ENCODE data around the gene ABCB11. TPM values are rescaled to one million over a fixed set of nuclear protein-coding genes. Genes with fewer than 3 reads are reported as not detected.

Gene ABCB11
- total RNA-seq, 1 donor, result not detected

DNA sequence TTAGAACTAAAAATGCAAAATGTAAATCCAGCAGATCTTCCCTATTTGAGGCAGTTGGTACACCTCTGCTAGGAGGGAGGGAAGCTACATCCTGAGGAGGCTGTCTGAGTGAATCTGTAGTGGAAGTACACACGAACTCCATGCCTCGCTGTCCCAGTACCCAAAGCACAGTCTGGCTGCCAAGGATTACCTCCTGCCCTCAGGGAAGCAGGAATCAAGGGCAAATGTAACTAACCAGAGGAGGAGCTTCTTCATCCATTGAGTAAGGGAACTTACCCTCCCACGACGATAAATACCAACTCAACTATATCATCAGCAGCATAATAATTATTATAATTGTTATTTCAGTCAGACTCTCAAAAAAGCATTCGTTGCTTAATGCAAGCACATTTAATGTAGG is 40.3 kb upstream of the ABCB11 start:
- no peak overlapping the region for H3K27ac ChIP-seq (ENCODE audit: low read depth, low read length)
- TF ChIP-seq, protein P1, sequence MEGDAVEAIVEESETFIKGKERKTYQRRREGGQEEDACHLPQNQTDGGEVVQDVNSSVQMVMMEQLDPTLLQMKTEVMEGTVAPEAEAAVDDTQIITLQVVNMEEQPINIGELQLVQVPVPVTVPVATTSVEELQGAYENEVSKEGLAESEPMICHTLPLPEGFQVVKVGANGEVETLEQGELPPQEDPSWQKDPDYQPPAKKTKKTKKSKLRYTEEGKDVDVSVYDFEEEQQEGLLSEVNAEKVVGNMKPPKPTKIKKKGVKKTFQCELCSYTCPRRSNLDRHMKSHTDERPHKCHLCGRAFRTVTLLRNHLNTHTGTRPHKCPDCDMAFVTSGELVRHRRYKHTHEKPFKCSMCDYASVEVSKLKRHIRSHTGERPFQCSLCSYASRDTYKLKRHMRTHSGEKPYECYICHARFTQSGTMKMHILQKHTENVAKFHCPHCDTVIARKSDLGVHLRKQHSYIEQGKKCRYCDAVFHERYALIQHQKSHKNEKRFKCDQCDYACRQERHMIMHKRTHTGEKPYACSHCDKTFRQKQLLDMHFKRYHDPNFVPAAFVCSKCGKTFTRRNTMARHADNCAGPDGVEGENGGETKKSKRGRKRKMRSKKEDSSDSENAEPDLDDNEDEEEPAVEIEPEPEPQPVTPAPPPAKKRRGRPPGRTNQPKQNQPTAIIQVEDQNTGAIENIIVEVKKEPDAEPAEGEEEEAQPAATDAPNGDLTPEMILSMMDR (IDR thresholded peaks at IDR 0.05; ENCODE audit: extremely low read depth, low read depth, low read length), result no peak
- no peaks in the 10 kb centered on the region for H3K36me3 ChIP-seq (ENCODE audit: insufficient read depth, low read length)
- H4K20me1 ChIP-seq (ENCODE audit: insufficient read depth, low read length), result no peaks in the 10 kb centered on the region
- H3K9me3 ChIP-seq (ENCODE audit: low read depth, low read length), result no peaks in the 10 kb centered on the region
- H3K4me3 ChIP-seq (ENCODE audit: insufficient read depth, low read length), result no peak overlapping the region
- peak overlapping the region; percentile 16 for H2AFZ ChIP-seq (ENCODE audit: low read length)
- no peak for DNase-seq (ENCODE audit: insufficient read length, low spot score, missing footprints)
- no peaks in the 10 kb centered on the region for H3K27me3 ChIP-seq (ENCODE audit: insufficient read depth, low read length)
- H3K79me2 ChIP-seq (ENCODE audit: insufficient read depth, low read length), result no peaks in the 10 kb centered on the region
- H3K4me1 ChIP-seq (ENCODE audit: insufficient read depth, low read length), result peaks cover 32% of the 10 kb centered on the region
- peak overlapping the region; percentile 3 for H3K4me2 ChIP-seq (ENCODE audit: insufficient read depth, low read length)

DNA sequence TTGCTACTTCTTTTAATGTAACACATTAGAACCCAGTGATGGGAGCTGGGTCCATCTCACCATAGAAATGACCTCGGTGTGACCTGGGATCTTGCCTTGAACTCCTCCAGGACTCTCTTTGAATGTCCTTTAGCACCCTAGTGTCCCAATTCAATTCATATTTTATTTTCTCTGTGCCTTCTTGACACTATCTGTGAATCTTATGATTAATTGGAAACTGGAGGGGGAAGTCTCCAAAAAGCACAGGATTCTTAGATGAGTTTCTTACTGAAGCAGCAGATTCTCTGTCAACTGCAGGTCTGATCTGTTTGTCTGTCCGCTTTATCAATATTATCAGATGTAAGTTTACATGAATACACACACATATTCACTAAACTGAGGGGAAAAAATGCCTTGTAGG is 38.7 kb upstream of the ABCB11 start:
- Histone ChIP-seq H3K27me3 (ENCODE audit: insufficient read depth, low read length) (no peaks in the 10 kb centered on the region), H3K4me2 (ENCODE audit: insufficient read depth, low read length) (peak overlapping the region; percentile 46), H3K9me3 (ENCODE audit: low read depth, low read length) (no peaks in the 10 kb centered on the region), H3K4me3 (ENCODE audit: insufficient read depth, low read length) (no peak overlapping the region), H3K4me1 (ENCODE audit: insufficient read depth, low read length) (peaks cover 32% of the 10 kb centered on the region), H3K27ac (ENCODE audit: low read depth, low read length) (no peak overlapping the region), H2AFZ (ENCODE audit: low read length) (no peak overlapping the region), H3K36me3 (ENCODE audit: insufficient read depth, low read length) (no peaks in the 10 kb centered on the region), H3K79me2 (ENCODE audit: insufficient read depth, low read length) (no peaks in the 10 kb centered on the region), H4K20me1 (ENCODE audit: insufficient read depth, low read length) (no peaks in the 10 kb centered on the region)
- no peak for DNase-seq (ENCODE audit: insufficient read length, low spot score, missing footprints)
- TF ChIP-seq, protein P1 (IDR thresholded peaks at IDR 0.05; ENCODE audit: extremely low read depth, low read depth, low read length), result no peak

DNA sequence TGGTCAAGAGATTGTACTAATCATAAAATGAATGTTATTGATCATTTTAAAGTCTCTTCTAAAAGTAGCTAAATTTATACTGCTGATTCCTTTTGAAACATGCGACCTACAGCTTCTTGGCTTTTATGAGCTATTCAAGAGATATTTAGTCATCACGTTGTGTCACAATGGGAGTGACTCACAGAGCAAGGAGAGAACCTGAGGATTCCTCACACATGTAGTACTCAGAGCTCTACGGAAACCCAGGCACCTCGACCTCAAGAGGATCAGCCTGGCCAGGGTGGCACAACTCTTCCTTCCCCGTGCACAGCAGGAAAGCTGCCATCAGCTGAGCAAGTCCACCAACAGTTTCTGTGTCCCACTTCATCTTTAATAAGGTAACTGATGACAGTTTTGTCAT is 38.2 kb upstream of the ABCB11 start, which contains the start of gene DHRS9:
DHRS9 (plus strand) TSS at position 223 of the 400 bp plus-strand sequence. CDS start 12,019 bp downstream, outside the sequence.
- TF ChIP-seq, protein P1 (IDR thresholded peaks at IDR 0.05; ENCODE audit: extremely low read depth, low read depth, low read length), result no peak
- no peaks in the 10 kb centered on the region for H3K36me3 ChIP-seq (ENCODE audit: insufficient read depth, low read length)
- DNase-seq (ENCODE audit: insufficient read length, low spot score, missing footprints), result peak; percentile 87
- no peaks in the 10 kb centered on the region for H4K20me1 ChIP-seq (ENCODE audit: insufficient read depth, low read length)
- H3K4me1 ChIP-seq (ENCODE audit: insufficient read depth, low read length), result peaks cover 32% of the 10 kb centered on the region
- no peak within 1 kb of the TSS for H2AFZ ChIP-seq (ENCODE audit: low read length)
- peak within 1 kb of the TSS; percentile 1 for H3K27ac ChIP-seq (ENCODE audit: low read depth, low read length)
- H3K79me2 ChIP-seq (ENCODE audit: insufficient read depth, low read length), result no peaks in the 10 kb centered on the region
- H3K9me3 ChIP-seq (ENCODE audit: low read depth, low read length), result no peaks in the 10 kb centered on the region
- H3K4me3 ChIP-seq (ENCODE audit: insufficient read depth, low read length), result no peak within 1 kb of the TSS
- no peaks in the 10 kb centered on the region for H3K27me3 ChIP-seq (ENCODE audit: insufficient read depth, low read length)
- H3K4me2 ChIP-seq (ENCODE audit: insufficient read depth, low read length), result peak within 1 kb of the TSS; percentile 46

DNA sequence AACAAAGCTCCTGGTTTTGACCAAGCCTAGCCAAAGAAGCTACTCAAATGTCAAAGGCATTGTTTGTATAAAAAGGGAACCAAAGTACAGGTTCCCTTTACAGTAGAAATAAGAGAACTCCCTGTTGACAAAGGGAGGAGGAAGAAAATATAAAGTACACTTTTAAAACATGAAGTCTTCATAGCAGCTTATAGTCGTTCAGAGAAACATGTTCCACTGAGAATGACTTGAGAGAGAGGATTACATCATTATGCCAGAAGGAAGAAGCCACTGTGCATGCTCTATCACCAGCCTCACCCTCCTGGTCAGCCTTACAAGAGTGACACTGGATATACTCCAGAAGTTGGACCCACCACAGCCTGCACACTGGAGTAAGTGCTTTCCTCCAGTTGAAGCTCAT is 35.8 kb upstream of the ABCB11 start:
- H3K4me3 ChIP-seq (ENCODE audit: insufficient read depth, low read length), result no peak overlapping the region
- TF ChIP-seq, protein P1 (IDR thresholded peaks at IDR 0.05; ENCODE audit: extremely low read depth, low read depth, low read length), result no peak
- no peak for DNase-seq (ENCODE audit: insufficient read length, low spot score, missing footprints)

More for the DNA sequence above, 35.8 kb upstream of the ABCB11 start:
- Histone ChIP-seq H3K4me1 (ENCODE audit: insufficient read depth, low read length) (peaks cover 21% of the 10 kb centered on the region), H3K27me3 (ENCODE audit: insufficient read depth, low read length) (no peaks in the 10 kb centered on the region), H3K36me3 (ENCODE audit: insufficient read depth, low read length) (no peaks in the 10 kb centered on the region), H3K79me2 (ENCODE audit: insufficient read depth, low read length) (no peaks in the 10 kb centered on the region), H3K9me3 (ENCODE audit: low read depth, low read length) (no peaks in the 10 kb centered on the region), H3K4me2 (ENCODE audit: insufficient read depth, low read length) (no peak overlapping the region), H2AFZ (ENCODE audit: low read length) (no peak overlapping the region), H3K27ac (ENCODE audit: low read depth, low read length) (no peak overlapping the region), H4K20me1 (ENCODE audit: insufficient read depth, low read length) (no peaks in the 10 kb centered on the region)
